Measurements from ENCODE around the gene LHFPL2.

Gene LHFPL2

DNA sequence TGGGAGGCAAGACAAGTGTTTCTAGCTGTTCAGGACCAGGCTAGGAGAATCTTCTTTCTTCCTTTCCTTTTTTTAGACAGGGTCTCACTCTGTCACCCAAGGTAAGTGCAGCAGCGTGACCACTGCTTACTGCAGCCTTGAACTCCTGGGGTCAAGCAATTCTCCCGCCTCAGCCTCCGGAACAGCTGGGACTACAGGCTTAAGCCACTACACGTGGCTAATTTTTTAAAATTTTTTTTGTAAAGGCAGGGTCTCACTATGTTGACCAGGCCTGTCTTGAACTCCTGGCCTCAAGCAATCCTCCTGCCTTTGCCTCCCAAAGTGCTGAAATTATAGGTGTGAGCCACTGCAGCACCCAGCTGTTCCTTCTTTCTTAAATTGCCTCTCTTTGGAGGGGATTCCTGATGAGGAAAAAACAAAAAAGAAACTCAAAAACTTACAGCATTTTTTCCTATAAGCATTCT lies 53.1 kb downstream of the LHFPL2 start:
- DNase-seq (ENCODE audit: low spot score) = no peak

DNA sequence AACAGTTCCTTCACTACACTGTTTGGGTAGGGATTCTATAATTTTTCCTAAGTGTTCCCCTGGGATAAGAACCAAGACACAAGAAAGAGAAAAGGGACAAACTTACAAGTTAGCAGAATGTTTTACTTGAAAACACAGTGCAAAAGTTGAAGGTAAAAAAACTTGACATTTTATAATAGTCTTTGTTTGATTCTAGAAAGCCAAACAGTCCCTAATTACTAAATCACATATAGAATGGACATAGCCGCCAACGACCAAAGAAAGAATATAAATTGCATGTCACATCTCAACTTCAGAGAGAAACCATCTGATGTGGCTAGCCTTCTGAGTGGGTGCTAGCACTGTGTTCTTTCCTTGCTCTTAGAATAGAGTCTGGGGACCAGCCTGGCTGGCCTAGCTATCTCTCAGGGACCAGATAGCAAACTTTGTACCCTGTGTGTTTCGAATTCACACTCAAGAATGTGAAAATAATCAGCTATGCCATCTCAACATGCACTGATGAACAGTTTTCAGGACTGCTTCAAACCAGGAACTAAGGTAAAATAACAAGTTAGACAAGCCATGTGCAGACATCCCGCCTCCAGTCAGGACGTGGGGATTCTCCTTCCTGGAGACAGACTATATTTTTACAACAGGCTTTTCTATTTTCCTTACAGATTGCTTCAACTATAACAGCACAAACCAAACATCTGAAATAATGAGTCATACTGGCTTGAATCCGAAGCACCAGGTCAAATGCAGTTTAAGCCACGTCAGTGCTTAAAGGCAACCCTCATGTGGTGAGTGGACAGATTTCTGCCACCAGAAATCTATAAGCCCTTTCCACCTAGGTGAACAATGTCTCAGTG lies 53.7 kb downstream of the LHFPL2 start:
- no peak for DNase-seq (ENCODE audit: low spot score)

GRCh38 chr5:78594021-78594420 lies 54.6 kb downstream of the LHFPL2 start:
- no peak for DNase-seq (ENCODE audit: low spot score)

DNA sequence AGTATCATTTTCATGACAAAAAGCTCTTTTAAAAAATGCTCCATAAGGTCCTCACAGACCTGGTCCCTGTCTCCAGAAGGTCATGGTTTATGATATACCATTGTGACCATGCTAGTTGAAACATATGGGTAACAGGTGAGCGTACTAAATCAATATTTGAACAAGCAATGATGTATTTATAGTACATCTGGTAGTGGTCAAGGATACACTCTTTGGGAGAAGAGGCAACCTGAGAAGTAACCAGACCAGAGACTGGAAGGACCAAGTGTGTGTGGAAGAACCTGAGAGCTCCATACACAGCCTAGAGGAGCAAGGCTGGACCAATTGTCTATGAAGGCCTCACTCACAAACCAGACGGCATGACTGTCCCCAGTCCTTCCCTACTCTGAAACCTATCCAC lies 55.1 kb downstream of the LHFPL2 start:
- no peak for DNase-seq (ENCODE audit: low spot score)

DNA sequence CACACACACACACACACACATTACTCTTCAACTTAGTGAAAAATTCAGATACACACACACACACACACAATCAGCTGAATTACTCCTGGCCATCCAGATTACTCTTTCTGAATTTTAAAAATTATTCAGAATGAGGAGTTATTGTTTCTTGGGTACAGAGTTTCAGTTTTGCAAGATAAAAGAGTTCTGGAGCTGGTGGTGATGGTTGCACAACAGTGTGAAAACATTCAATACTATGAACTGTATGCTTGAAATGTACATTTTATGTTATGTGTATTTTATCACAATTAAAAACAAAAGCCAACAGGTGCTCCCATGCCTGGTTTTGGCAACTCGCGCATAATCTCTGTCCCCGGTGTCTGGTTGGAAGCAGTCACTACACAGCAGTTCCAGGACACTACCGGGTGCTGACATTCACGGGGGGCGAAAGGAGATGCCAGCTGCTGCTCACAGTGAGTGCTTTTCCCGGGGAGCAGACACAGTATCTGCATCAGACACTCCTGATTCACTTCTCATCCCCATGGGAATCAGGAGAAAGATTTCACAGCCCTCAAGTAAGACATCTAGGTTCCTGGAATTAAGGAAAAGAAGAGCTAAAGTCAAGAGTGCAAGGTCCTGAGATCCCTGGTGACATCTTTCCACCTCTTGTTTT lies 55.7 kb downstream of the LHFPL2 start:
- no peak for DNase-seq (ENCODE audit: low spot score)

- no peak for DNase-seq (ENCODE audit: low spot score)
Measured at GRCh38 chr5:78591972-78592700, 56.4 kb downstream of the LHFPL2 start.

DNA sequence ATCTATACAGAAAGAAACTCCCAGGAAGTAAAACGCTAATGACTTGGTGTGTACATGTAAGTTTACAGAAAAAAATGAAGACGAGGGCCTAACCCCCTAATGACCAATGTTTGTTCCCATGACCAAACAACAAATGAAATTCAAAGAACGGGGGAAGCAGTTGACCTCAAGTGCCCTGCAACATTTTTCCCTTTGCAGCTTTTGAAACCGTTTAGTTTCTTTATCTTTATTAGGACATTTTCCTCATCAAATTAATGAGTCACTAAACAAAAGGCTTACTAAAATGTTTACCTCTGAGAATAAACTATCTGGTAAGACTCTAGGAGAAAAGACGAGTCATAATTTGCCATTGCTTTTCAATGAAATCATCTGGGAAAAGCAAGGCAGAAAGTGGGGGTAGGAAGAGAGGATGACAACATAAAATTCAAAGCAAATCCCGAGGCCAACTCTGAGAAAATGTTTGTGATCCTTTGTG lies 57.4 kb downstream of the LHFPL2 start:
- no peak for DNase-seq (ENCODE audit: low spot score)

- no peak for DNase-seq (ENCODE audit: low spot score)
Measured at GRCh38 chr5:78589923-78590322, 58.6 kb downstream of the LHFPL2 start.

DNA sequence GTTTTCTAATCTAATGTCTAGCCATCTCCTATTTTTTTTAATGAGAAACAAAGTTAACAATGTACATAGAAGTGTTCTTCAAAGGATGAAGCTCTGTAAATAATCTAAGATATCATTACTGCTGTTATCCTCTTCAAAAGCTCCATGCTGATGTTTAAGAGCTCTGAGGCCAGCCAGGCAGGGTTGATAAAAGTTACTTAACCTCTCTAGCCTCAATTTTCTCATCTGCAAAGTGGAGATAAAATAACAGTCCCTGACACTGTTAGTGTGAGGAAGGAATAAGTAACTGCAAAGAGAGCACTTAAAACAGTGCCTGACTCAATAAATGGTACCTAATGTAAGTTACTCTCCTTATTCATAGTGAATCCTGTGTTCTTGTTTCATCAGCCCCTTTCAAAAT lies 60.1 kb downstream of the LHFPL2 start:
- peak; percentile 92 for DNase-seq (ENCODE audit: low spot score)

GRCh38 chr5:78587775-78588291 lies 60.7 kb downstream of the LHFPL2 start:
- DNase-seq (ENCODE audit: low spot score) = peak; percentile 95

- DNase-seq (ENCODE audit: low spot score) = peak; percentile 51
Measured at GRCh38 chr5:78587081-78587774, 61.3 kb downstream of the LHFPL2 start.

GRCh38 chr5:78586251-78586650 lies 62.3 kb downstream of the LHFPL2 start:
- DNase-seq (ENCODE audit: low spot score) = peak; percentile 67

- no peak for DNase-seq (ENCODE audit: low spot score)
Measured at GRCh38 chr5:78578015-78578414, 70.6 kb downstream of the LHFPL2 start.

- no peak for DNase-seq (ENCODE audit: low spot score)
Measured at GRCh38 chr5:78577071-78577807, 71.3 kb downstream of the LHFPL2 start.

DNA sequence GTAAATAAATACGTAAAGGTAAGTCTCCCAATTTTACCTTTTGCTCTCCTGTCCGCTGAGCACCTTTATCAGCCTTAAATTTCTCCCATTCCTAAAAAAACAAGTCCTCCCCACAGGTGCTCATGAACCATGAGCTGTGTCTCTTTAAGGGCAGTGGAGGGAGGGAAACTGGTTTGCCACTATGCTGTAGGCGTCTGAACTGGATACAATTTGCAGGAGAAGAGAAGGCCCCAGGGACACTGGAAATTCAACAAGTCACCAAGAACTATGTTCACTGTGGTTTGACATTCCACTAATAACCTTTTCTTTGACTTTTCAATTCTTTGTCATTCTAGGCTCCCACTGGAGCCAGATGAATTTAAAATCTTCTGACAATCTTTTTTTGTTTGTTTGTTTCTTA lies 72.2 kb downstream of the LHFPL2 start:
- no peak for DNase-seq (ENCODE audit: low spot score)

DNA sequence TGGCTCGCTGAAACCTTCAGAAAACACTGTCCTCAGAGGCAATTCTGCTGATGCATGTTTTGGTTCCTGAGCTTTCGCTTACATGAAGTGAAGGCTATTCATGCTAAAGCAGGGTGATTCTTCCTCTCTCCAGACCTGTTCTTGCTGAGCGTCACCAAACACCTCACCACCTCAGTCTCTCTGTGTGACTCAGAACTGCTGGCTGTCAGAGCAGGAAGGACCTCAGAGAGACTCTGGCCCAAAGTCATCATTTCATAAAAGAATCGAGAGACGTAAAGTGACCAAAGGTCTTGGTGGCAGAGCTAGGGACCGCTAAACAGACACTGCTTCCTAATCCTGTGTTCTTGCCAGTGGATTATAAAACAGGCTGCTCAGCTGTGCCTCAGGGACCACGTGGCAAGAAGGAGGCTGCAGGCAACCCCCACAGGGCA lies 73.8 kb downstream of the LHFPL2 start:
- DNase-seq (ENCODE audit: low spot score) = no peak

- no peak for DNase-seq (ENCODE audit: low spot score)
Measured at GRCh38 chr5:78574131-78574673, 74.4 kb downstream of the LHFPL2 start.

DNA sequence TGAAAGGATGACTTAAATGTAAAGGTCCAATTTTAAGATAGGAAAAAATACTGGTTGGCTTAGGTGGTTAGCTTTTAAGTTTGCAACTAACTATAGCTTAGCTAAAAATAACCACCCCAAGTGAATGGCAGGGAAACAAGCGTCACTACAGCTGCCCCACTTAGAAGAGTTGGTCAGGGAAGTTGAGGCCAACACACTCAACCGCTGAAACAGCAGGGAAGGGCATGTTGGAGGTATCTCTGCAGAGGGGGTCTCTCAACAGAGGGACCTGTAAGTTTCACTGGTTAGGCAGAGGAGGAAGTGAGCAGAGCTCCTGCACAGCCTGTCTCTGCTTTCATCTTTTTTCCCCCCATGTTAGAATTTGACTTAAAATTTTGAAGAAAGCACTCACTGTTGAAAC lies 75.3 kb downstream of the LHFPL2 start:
- DNase-seq (ENCODE audit: low spot score) = no peak

- DNase-seq (ENCODE audit: low spot score) = no peak
Measured at GRCh38 chr5:78570646-78571045, 77.9 kb downstream of the LHFPL2 start.

- DNase-seq (ENCODE audit: low spot score) = no peak
Measured at GRCh38 chr5:78569441-78569840, 79.1 kb downstream of the LHFPL2 start.

DNA sequence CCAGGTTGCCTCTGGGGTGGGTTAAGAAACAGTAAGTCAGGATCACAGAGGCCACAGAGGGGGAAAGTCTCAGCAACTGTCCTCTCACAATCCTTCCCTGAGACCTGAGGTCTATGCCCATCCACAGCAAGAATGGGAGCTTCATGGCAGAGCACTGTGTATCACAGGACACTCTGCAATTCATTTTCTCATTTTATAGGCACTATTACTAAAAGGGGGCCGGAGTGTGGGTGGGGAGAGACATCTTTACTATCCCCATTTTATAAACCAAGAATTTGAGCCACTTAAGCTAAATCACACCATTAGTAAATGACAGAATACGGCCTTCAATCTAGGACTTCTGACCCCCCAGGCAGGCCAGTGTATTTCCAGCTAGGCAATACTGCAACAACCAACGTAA lies 79.9 kb downstream of the LHFPL2 start:
- DNase-seq (ENCODE audit: low spot score) = no peak
